Measurements from ENCODE around the gene DUSP14.

DUSP14 gene

GRCh38 chr17:37517881-37518280 lies 28.2 kb downstream of the DUSP14 start:
- no peak for DNase-seq

GRCh38 chr17:37518826-37519225 lies 29.1 kb downstream of the DUSP14 start:
- no peak for DNase-seq

GRCh38 chr17:37519251-37519985 lies 29.7 kb downstream of the DUSP14 start:
- no peak for DNase-seq

- DNase-seq: no peak
These were observed 30.5 kb downstream of the DUSP14 start for GRCh38 chr17:37520174-37520573.

GRCh38 chr17:37521821-37522220 lies 32.1 kb downstream of the DUSP14 start:
- no peak for DNase-seq

GRCh38 chr17:37523715-37524219 lies 34.1 kb downstream of the DUSP14 start:
- no peak for DNase-seq

GRCh38 chr17:37527249-37527851 lies 37.7 kb downstream of the DUSP14 start:
- peak; percentile 44 to 51 for DNase-seq

- DNase-seq: no peak
These were observed 40.7 kb downstream of the DUSP14 start for GRCh38 chr17:37530420-37530819.

GRCh38 chr17:37532756-37533155 lies 43.1 kb downstream of the DUSP14 start:
- no peak for DNase-seq

- no peak for DNase-seq
These were observed 46.2 kb downstream of the DUSP14 start for GRCh38 chr17:37535906-37536305.

GRCh38 chr17:37538981-37539659 lies 49.4 kb downstream of the DUSP14 start:
- DNase-seq: no peak

- DNase-seq: no peak
These were observed 52.4 kb downstream of the DUSP14 start for GRCh38 chr17:37541880-37542660.

- no peak for DNase-seq
These were observed 54.0 kb downstream of the DUSP14 start for GRCh38 chr17:37543637-37544052.

GRCh38 chr17:37545486-37545885 lies 55.8 kb downstream of the DUSP14 start:
- DNase-seq: no peak

GRCh38 chr17:37546302-37546701 lies 56.6 kb downstream of the DUSP14 start:
- DNase-seq: no peak

- no peak for DNase-seq
These were observed 58.3 kb downstream of the DUSP14 start for GRCh38 chr17:37547986-37548385.

GRCh38 chr17:37551788-37552187 lies 62.1 kb downstream of the DUSP14 start:
- no peak for DNase-seq

- no peak for DNase-seq
These were observed 63.8 kb downstream of the DUSP14 start for GRCh38 chr17:37553401-37553966.

GRCh38 chr17:37555386-37555785 lies 65.7 kb downstream of the DUSP14 start:
- no peak for DNase-seq

- no peak for DNase-seq
These were observed 67.8 kb downstream of the DUSP14 start for GRCh38 chr17:37557482-37557881.

GRCh38 chr17:37558299-37558698 lies 68.6 kb downstream of the DUSP14 start:
- DNase-seq: no peak

- DNase-seq: no peak
These were observed 72.5 kb downstream of the DUSP14 start for GRCh38 chr17:37562016-37562745.

All from SHP77 (cell line).